ENCODE results near the gene DOCK10.
"Not testable (repeated sequence)": the region's sequence is repeated elsewhere in the genome, so short reads cannot be mapped to it uniquely, and the experiment has no call there.

Gene DOCK10

DNA sequence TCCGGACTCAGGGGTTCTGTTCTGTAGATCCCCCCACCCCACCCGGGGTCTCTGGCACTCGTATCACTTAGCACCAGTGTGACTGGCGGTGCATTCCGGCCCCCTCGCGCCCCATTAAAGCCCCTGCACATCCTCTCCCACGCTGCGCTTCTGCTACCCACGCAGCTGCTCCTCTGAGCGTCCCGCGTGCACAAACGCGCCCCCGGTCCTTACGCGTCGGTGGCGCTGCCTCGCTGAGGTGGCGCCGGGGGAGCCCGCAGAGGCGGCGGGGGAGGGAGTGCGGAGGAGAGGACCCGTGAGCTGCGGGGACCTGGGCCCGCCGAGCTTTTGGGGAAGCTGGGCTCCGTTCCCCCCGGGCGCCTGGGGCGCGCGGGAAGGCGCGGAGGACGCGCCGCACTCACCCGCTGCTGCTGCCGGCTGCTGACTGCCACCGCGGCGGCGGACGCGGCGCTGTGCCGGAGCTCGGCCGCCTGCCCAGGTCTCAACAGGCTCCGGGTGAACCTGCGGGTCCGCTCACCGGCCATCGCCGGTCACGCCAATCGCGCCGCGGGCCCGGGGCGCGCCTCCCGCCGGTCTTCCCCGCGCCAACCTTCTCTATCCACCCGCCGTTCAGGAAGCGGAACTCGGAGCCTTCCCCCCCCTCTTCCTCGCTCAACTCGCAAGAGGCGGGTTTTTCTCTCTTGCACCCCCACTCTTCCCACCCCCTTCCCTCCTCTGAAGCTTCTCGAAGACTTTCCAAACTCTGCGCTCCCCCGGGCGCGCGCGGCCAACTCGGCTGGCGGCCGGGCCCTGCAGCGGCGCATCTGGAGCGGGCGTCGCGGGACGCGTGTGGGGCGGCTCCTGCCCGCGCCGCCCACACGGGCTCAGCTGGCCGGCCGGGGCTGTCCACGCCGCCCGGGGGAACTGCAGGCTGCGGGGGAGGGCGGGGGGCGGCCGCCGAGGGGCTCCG lies at the start of gene DOCK10:
DOCK10 (minus strand) TSS at position 618 of the 949 bp plus-strand sequence; CDS start at position 524, 94 bp downstream.
- DNase-seq (ENCODE audit: low spot score): no peak

GRCh38 chr2:225091336-225091735 lies 49.1 kb upstream of the DOCK10 start:
- no peak for DNase-seq (ENCODE audit: low spot score)

GRCh38 chr2:225090746-225091145 lies 48.5 kb upstream of the DOCK10 start:
- no peak for DNase-seq (ENCODE audit: low spot score)

GRCh38 chr2:225086915-225087314 lies 44.6 kb upstream of the DOCK10 start:
- DNase-seq (ENCODE audit: low spot score): no peak

GRCh38 chr2:225086439-225086838 lies 44.2 kb upstream of the DOCK10 start:
- DNase-seq (ENCODE audit: low spot score): no peak

DNA sequence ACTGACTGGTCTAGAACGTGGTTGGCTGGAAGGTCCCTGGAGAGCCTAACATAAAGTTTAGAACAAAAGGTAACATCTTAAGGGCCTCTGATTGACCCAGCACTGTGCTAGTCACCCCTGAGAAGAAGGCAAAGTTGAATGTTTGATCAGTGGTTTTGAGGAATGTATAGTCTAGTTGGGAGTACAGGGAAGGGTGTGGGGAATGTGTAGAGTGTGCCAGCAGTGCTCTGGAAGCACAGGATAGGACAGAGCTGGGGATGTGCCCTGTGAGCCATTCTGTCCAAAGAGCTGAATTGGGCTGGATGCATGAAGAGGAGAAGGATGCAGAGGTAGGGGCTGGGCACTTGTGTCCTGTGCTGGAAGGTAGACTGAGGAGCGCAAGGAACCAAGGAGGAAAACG lies 41.0 kb upstream of the DOCK10 start:
- no peak for DNase-seq (ENCODE audit: low spot score)

GRCh38 chr2:225076125-225076524 lies 33.9 kb upstream of the DOCK10 start:
- no peak for DNase-seq (ENCODE audit: low spot score)

GRCh38 chr2:225074919-225075681 lies 32.8 kb upstream of the DOCK10 start:
- no peak for DNase-seq (ENCODE audit: low spot score)

GRCh38 chr2:225074366-225074765 lies 32.1 kb upstream of the DOCK10 start:
- no peak for DNase-seq (ENCODE audit: low spot score)

GRCh38 chr2:225073198-225073597 lies 30.9 kb upstream of the DOCK10 start:
- no peak for DNase-seq (ENCODE audit: low spot score)

- no peak for DNase-seq (ENCODE audit: low spot score)
Observed at GRCh38 chr2:225072444-225072843, 30.2 kb upstream of the DOCK10 start.

DNA sequence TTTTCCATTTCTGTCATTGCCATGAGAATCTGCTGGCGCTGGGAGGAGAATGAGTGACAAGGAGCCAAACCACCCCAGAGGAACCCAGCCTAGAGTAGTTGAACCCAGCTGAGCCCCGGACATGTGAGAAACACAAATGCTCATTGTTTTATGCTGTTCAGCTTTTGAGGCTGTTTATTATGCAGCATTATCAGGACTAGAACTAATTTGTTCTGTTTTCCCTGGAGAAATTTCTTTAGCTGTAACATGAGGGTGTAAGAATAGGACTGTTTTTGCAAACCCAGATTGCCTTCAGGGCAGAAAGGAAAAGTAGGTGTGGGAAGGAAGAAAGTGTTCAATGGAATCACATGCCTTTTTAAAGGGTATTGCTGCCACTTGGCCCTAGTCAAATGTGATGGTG lies 28.5 kb upstream of the DOCK10 start:
- DNase-seq (ENCODE audit: low spot score): no peak

DNA sequence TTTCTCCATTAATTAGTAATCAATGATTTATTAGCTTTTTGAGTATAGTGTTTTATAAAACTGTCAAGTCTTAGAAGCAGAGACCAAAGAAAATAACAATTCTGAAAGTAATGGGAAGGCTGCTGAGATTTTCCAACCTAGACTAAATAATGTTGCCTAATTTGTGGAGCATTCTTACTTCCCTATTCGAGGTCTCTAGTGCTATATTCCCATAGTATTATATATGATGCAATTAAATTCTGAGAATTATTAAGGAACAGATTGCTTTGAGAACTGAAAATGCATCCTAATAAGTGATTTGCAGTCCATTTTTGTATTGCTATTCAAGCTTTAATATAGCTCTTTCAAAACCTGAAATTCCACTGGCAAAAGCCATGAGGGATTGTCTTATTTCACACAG lies 27.7 kb upstream of the DOCK10 start:
- DNase-seq (ENCODE audit: low spot score): no peak

- DNase-seq (ENCODE audit: low spot score): no peak
Observed at GRCh38 chr2:225069477-225069876, 27.2 kb upstream of the DOCK10 start.

- no peak for DNase-seq (ENCODE audit: low spot score)
Observed at GRCh38 chr2:225065882-225066281, 23.6 kb upstream of the DOCK10 start.

DNA sequence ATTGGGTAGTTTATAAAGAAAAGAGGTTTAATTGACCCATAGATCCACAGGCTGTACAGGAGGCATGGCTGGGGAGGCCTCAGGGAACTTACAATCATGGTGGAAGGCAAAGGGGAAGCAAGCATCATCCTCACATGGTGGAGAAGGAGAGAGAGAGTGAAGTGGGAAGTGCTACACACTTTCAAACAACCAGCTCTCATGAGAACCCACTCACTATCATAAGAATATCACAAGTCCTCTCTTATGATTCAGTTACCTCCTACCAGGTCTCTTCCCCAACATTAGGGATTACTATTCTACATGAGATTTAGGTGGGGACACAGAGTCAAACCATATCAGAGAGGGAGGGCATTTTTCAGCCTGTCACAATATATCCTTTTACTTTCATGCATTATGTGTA lies 22.7 kb upstream of the DOCK10 start:
- DNase-seq (ENCODE audit: low spot score): no peak

GRCh38 chr2:225064362-225064761 lies 22.1 kb upstream of the DOCK10 start:
- no peak for DNase-seq (ENCODE audit: low spot score)

GRCh38 chr2:225056330-225057073 lies 14.2 kb upstream of the DOCK10 start:
- DNase-seq (ENCODE audit: low spot score): no peak

- DNase-seq (ENCODE audit: low spot score): no peak
Observed at GRCh38 chr2:225055714-225056113, 13.4 kb upstream of the DOCK10 start.

- DNase-seq (ENCODE audit: low spot score): no peak
Observed at GRCh38 chr2:225052703-225053102, 10.4 kb upstream of the DOCK10 start.

GRCh38 chr2:225047502-225047901 lies 5.2 kb upstream of the DOCK10 start:
- not testable (repeated sequence) for DNase-seq (ENCODE audit: low spot score)

GRCh38 chr2:225042800-225043167 lies 516 bp upstream of the DOCK10 start:
- no peak for DNase-seq (ENCODE audit: low spot score)

Data from HuH-7.5 (cell line).